HG02840 (cell line): Measurements from ENCODE around the gene CNIH1.
"Not testable (repeated sequence)": the region's sequence is repeated elsewhere in the genome, so short reads cannot be mapped to it uniquely, and the experiment has no call there.

Experiments used
- ATAC-seq: cut with Tn5 transposase; IDR thresholded peaks from one replicate; pipeline ENCODE4 v1.9.1; 2021; ENCODE audit warnings: mild to moderate bottlenecking, moderate library complexity, moderate number of reproducible peaks; ENCODE audit not compliant: unreplicated experiment, low FRiP score

The CNIH1 gene

GRCh38 chr14:54437954-54438353 is 3.2 kb downstream of the CNIH1 start:
- not testable (repeated sequence) for ATAC-seq

- no peak for ATAC-seq
These were observed 5.6 kb downstream of the CNIH1 start for GRCh38 chr14:54435500-54435981.

- ATAC-seq, result no peak
These were observed 12.6 kb downstream of the CNIH1 start for GRCh38 chr14:54428527-54428926.

- no peak for ATAC-seq
These were observed 13.3 kb downstream of the CNIH1 start for GRCh38 chr14:54427871-54428270.

- no peak for ATAC-seq
These were observed 15.5 kb downstream of the CNIH1 start for GRCh38 chr14:54425537-54426274.

- no peak for ATAC-seq
These were observed 16.1 kb downstream of the CNIH1 start for GRCh38 chr14:54425068-54425467.

- ATAC-seq, result no peak
These were observed 16.7 kb downstream of the CNIH1 start for GRCh38 chr14:54424479-54424901.

GRCh38 chr14:54423991-54424390 is 17.2 kb downstream of the CNIH1 start:
- no peak for ATAC-seq

GRCh38 chr14:54420478-54421142 is 20.6 kb downstream of the CNIH1 start:
- no peak for ATAC-seq

GRCh38 chr14:54411371-54411770 is 29.8 kb downstream of the CNIH1 start:
- no peak for ATAC-seq

- no peak for ATAC-seq
These were observed 31.0 kb downstream of the CNIH1 start for GRCh38 chr14:54410215-54410614.

GRCh38 chr14:54403401-54404005 is 37.7 kb downstream of the CNIH1 start:
- not testable (repeated sequence) for ATAC-seq

- ATAC-seq, result no peak
These were observed 41.6 kb downstream of the CNIH1 start for GRCh38 chr14:54399560-54399959.

- ATAC-seq, result peak; percentile 98
These were observed 44.5 kb downstream of the CNIH1 start, which contains the start of gene CDKN3 for GRCh38 chr14:54396493-54397335. Gene CDKN3 (plus strand): TSS chr14:54397007. CDS start chr14:54397069, 62 bp downstream.

- no peak for ATAC-seq
These were observed 45.0 kb downstream of the CNIH1 start for GRCh38 chr14:54396183-54396492.

GRCh38 chr14:54395716-54396115 is 45.5 kb downstream of the CNIH1 start:
- ATAC-seq, result no peak

GRCh38 chr14:54395284-54395683 is 45.9 kb downstream of the CNIH1 start:
- no peak for ATAC-seq

GRCh38 chr14:54394596-54394995 is 46.6 kb downstream of the CNIH1 start:
- ATAC-seq, result no peak

GRCh38 chr14:54392986-54393884 is 47.9 kb downstream of the CNIH1 start:
- not testable (repeated sequence) for ATAC-seq
